Measurements from ENCODE around the gene MUC12. TPM values are rescaled to one million over a fixed set of nuclear protein-coding genes. Genes with fewer than 3 reads are reported as not detected.

MUC12 gene
- total and polyA plus RNA-seq, 9 of the 15 experiments (the other 6 are each of a cell fraction or from before 2014, with no cell fraction given), result 0.23 to 1.2 (median 0.79) TPM; not detected in 1

DNA sequence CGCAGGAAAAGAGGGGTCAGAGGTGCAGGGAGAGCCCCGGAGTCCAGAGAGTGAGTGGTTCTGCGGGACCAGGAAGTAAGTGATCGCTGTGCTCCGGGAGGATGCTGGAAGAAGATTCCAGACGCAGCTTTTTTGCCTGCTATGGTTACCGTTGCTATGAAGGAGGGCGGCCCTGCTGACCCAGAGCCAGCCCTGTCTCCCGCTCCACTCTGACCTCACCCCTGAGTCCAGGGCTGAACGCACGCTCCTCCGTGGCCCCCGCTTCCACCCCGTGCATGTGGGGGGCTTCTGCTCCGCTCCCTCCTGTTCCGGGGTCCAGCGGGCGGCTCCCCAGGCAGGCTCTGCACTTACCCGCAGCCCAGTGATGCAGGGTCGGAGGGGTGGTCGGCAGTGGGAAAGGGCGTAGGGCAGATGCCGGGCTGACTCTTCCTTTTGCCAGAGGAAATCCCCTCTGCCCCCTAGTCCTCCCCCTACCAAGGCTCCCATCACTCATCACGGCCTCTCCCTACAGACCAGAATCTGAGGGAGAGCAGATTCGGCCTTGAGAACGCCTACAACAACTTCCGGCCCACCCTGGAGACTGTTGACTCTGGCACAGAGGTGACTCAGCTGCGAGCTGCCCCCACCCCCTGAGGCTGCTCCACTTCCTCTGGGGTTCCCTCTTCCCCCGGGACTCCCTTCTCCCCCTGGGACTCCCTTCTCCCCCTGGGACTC is 47.9 kb downstream of the MUC12 start (continued):
- TF ChIP-seq, protein P1, sequence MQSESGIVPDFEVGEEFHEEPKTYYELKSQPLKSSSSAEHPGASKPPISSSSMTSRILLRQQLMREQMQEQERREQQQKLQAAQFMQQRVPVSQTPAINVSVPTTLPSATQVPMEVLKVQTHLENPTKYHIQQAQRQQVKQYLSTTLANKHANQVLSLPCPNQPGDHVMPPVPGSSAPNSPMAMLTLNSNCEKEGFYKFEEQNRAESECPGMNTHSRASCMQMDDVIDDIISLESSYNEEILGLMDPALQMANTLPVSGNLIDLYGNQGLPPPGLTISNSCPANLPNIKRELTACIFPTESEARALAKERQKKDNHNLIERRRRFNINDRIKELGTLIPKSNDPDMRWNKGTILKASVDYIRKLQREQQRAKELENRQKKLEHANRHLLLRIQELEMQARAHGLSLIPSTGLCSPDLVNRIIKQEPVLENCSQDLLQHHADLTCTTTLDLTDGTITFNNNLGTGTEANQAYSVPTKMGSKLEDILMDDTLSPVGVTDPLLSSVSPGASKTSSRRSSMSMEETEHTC (IDR thresholded peaks at IDR 0.05), result no peak
- peak; percentile 83 for TF ChIP-seq FOXJ3 (CRISPR knock-in tag; IDR thresholded peaks at IDR 0.05)
- TF ChIP-seq, protein P2, sequence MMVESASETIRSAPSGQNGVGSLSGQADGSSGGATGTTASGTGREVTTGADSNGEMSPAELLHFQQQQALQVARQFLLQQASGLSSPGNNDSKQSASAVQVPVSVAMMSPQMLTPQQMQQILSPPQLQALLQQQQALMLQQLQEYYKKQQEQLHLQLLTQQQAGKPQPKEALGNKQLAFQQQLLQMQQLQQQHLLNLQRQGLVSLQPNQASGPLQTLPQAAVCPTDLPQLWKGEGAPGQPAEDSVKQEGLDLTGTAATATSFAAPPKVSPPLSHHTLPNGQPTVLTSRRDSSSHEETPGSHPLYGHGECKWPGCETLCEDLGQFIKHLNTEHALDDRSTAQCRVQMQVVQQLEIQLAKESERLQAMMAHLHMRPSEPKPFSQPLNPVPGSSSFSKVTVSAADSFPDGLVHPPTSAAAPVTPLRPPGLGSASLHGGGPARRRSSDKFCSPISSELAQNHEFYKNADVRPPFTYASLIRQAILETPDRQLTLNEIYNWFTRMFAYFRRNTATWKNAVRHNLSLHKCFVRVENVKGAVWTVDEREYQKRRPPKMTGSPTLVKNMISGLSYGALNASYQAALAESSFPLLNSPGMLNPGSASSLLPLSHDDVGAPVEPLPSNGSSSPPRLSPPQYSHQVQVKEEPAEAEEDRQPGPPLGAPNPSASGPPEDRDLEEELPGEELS (CRISPR knock-in tag; IDR thresholded peaks at IDR 0.05; ENCODE audit: borderline replicate concordance), result no peak
- TF ChIP-seq, protein P3, sequence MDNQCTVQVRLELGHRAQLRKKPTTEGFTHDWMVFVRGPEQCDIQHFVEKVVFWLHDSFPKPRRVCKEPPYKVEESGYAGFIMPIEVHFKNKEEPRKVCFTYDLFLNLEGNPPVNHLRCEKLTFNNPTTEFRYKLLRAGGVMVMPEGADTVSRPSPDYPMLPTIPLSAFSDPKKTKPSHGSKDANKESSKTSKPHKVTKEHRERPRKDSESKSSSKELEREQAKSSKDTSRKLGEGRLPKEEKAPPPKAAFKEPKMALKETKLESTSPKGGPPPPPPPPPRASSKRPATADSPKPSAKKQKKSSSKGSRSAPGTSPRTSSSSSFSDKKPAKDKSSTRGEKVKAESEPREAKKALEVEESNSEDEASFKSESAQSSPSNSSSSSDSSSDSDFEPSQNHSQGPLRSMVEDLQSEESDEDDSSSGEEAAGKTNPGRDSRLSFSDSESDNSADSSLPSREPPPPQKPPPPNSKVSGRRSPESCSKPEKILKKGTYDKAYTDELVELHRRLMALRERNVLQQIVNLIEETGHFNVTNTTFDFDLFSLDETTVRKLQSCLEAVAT (IDR thresholded peaks at IDR 0.05), result no peak
- 0 out of 4 replicates have a peak, but pooled peaks of 1 of the 2 experiments have one; percentile 35 for TF ChIP-seq ARNT (IDR thresholded peaks at IDR 0.05)
- TF ChIP-seq, protein P4, sequence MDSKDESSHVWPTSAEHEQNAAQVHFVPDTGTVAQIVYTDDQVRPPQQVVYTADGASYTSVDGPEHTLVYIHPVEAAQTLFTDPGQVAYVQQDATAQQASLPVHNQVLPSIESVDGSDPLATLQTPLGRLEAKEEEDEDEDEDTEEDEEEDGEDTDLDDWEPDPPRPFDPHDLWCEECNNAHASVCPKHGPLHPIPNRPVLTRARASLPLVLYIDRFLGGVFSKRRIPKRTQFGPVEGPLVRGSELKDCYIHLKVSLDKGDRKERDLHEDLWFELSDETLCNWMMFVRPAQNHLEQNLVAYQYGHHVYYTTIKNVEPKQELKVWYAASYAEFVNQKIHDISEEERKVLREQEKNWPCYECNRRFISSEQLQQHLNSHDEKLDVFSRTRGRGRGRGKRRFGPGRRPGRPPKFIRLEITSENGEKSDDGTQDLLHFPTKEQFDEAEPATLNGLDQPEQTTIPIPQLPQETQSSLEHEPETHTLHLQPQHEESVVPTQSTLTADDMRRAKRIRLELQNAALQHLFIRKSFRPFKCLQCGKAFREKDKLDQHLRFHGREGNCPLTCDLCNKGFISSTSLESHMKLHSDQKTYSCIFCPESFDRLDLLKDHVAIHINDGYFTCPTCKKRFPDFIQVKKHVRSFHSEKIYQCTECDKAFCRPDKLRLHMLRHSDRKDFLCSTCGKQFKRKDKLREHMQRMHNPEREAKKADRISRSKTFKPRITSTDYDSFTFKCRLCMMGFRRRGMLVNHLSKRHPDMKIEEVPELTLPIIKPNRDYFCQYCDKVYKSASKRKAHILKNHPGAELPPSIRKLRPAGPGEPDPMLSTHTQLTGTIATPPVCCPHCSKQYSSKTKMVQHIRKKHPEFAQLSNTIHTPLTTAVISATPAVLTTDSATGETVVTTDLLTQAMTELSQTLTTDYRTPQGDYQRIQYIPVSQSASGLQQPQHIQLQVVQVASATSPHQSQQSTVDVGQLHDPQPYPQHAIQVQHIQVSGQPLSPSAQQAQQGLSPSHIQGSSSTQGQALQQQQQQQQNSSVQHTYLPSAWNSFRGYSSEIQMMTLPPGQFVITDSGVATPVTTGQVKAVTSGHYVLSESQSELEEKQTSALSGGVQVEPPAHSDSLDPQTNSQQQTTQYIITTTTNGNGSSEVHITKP (IDR thresholded peaks at IDR 0.05; ENCODE audit: partially characterized antibody), result peak; percentile 50
- TF ChIP-seq, protein P5, sequence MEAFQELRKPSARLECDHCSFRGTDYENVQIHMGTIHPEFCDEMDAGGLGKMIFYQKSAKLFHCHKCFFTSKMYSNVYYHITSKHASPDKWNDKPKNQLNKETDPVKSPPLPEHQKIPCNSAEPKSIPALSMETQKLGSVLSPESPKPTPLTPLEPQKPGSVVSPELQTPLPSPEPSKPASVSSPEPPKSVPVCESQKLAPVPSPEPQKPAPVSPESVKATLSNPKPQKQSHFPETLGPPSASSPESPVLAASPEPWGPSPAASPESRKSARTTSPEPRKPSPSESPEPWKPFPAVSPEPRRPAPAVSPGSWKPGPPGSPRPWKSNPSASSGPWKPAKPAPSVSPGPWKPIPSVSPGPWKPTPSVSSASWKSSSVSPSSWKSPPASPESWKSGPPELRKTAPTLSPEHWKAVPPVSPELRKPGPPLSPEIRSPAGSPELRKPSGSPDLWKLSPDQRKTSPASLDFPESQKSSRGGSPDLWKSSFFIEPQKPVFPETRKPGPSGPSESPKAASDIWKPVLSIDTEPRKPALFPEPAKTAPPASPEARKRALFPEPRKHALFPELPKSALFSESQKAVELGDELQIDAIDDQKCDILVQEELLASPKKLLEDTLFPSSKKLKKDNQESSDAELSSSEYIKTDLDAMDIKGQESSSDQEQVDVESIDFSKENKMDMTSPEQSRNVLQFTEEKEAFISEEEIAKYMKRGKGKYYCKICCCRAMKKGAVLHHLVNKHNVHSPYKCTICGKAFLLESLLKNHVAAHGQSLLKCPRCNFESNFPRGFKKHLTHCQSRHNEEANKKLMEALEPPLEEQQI (IDR thresholded peaks at IDR 0.05), result no peak
- peak; percentile 69 for TF ChIP-seq C11orf30 (IDR thresholded peaks at IDR 0.05; ENCODE audit: low read depth)
- TF ChIP-seq KDM2B (CRISPR knock-in tag; IDR thresholded peaks at IDR 0.05), result no peak
- no peak for TF ChIP-seq NCOA2 (IDR thresholded peaks at IDR 0.05; ENCODE audit: partially characterized antibody in 2 of 2)
- peak; percentile 95 for TF ChIP-seq ETV5 (CRISPR knock-in tag; IDR thresholded peaks at IDR 0.05; ENCODE audit: low read depth)
- TF ChIP-seq, protein P6, sequence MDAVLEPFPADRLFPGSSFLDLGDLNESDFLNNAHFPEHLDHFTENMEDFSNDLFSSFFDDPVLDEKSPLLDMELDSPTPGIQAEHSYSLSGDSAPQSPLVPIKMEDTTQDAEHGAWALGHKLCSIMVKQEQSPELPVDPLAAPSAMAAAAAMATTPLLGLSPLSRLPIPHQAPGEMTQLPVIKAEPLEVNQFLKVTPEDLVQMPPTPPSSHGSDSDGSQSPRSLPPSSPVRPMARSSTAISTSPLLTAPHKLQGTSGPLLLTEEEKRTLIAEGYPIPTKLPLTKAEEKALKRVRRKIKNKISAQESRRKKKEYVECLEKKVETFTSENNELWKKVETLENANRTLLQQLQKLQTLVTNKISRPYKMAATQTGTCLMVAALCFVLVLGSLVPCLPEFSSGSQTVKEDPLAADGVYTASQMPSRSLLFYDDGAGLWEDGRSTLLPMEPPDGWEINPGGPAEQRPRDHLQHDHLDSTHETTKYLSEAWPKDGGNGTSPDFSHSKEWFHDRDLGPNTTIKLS (IDR thresholded peaks at IDR 0.05; ENCODE audit: borderline replicate concordance, low read depth), result peak; percentile 30; the same call in 1 of the 2 replicates
- peak; percentile 54; the same call in 1 of the 2 replicates for TF ChIP-seq MXI1 (IDR thresholded peaks at IDR 0.05; ENCODE audit: low read depth, low read length)

All from K562 (cell line).